Activated CD8-positive, alpha-beta memory T cell treated with anti-CD3 and anti-CD28 coated beads for 1 hour (primary cell): ENCODE measurements around the gene CRYGN.

Experiments
- DNase-seq, 2 donors: peaks; one replicate each; pipeline ENCODE4 v3.0.0-alpha.2; 2020; ENCODE audit warnings: low read depth in 1 of 2; ENCODE audit errors: extremely low read depth in 1 of 2

CRYGN gene

GRCh38 chr7:151460474-151460855 is 20.5 kb upstream of the CRYGN start:
- no peak for DNase-seq

DNA sequence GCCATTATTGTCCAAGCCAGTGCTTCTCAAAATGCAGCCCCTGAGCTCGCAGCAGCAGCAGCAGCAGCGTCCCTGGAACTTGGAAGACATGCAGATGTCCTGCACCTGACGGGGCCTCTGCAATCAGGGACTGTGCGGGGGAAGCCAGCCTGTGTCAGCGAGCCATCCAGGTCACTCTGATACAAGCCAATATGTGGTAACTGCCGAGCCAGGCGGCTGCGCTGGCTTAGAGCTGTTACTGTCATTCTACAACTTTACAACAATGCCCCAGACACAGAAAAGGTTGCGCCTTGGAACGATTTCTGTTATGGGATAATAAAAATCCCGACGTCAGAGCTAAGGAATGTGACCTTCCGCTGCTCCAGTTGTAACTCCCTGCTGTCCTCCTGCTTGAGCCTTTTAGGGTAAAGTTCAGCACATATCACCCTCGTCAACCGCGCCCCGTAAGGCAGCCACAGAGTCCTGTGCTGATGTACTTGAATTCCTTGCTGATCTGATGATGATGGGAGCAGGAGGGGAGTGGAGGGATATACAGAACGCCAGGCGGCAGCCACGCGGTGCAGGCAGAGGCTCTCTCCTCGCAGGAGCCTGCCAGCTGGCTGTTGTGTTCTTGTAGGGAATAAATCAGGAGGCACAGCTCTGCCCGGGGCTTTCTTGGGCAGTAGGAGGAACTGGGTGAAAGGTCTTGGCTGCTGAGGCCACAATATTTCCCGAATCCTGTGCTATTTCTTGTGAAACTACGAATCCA is 20.0 kb upstream of the CRYGN start:
- no peak for DNase-seq

- DNase-seq: no peak
Measured at GRCh38 chr7:151457534-151457933, 17.6 kb upstream of the CRYGN start.

- DNase-seq: no peak
Measured at GRCh38 chr7:151456782-151457181, 16.8 kb upstream of the CRYGN start.

DNA sequence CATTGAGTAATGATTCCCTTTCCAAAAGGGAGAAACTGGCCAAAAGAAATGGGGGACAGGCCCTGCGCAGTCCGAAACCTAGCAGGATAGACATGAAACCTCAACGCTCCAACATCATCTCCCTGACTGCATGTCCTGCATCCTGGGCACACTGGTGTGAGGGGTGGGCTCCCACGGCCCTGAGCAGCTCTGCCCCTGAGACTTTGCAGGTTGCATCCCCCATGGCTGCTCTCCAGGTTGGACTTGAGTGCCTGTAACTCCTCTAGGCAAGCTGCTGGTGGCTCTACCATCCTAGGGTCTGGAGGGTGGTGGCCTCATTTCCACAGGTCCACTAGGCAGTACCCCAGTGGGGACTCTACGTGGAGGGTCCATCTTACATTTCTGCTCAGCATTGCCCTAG is 16.3 kb upstream of the CRYGN start:
- DNase-seq: no peak

GRCh38 chr7:151455690-151456089 is 15.7 kb upstream of the CRYGN start:
- no peak for DNase-seq

- no peak for DNase-seq
Measured at GRCh38 chr7:151454932-151455530, 15.1 kb upstream of the CRYGN start.

- no peak for DNase-seq
Measured at GRCh38 chr7:151454305-151454704, 14.4 kb upstream of the CRYGN start.

GRCh38 chr7:151453326-151453791 is 13.4 kb upstream of the CRYGN start:
- DNase-seq: no peak

- no peak for DNase-seq
Measured at GRCh38 chr7:151452680-151453325, 12.9 kb upstream of the CRYGN start.

- DNase-seq: no peak
Measured at GRCh38 chr7:151451626-151452571, 12.0 kb upstream of the CRYGN start.

GRCh38 chr7:151451156-151451555 is 11.2 kb upstream of the CRYGN start:
- no peak for DNase-seq

DNA sequence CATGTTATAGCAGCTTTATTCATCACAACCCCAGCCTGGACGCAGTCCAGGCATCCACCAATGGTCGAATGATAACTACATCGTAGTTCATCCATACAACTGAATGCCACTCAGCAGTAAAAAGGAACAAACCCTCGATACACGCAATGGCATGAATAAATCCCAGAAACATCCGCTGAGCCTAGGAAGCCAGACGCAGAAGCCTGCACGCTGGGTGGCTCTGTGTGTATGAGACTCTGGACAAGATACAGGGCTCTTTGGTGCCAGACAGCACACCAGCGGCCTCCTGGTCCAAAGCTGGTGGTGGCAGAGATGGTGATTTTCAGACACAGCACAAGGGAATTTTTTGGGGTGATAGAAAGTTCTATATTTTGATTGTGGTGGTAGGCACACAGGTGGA is 10.0 kb upstream of the CRYGN start:
- DNase-seq: no peak

DNA sequence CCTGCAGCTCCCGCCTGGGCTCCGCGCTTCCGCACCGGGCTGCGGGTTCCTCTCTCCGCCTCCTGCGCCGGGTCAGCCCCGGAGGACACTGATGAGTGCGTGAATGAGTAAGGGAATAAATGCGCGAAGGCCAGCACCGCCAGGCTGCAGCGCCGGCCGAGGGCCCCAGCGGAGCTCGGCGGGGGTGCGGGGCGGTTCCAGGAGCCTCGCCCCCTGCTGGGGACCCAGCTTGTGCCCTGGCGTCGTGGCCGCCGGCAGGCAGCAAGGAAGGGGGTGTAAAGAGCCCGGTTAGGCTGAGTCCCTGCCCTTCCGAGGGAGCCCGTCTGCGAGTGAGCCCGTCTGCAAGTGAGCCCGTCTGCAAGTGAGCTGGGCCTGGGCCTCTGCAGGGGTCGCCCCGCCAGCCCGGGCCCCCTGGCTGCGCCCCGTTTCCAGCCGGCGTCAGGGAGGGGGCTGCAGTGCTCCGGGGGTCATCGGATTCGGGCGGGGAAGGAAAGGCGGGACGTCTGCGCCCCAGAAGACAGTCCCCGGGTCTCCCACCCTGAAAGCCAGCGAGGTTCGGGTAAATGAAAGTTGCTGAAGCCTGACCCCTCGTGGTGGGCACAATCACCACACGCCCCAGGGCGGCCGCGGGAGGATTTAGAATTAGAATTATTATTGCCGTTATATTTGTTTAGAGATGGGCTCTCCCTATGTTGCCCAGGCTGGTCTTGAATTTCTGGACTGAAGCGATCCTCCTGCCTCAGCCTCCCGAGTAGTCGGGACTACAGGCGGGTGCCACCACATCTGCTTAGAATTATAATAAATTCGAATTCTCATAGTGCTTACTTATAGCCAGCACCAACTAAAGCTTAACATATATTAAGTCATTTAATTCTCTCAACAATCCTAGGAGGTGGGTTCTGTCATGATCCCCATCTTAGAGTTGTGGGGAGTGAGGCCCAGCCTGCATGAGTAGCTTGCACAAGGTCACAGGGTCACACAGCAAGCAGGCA is 8.6 kb upstream of the CRYGN start:
- peak; percentile 54 to 63 for DNase-seq

- DNase-seq: no peak
Measured at GRCh38 chr7:151447901-151448260, 7.9 kb upstream of the CRYGN start.

GRCh38 chr7:151447312-151447711 is 7.4 kb upstream of the CRYGN start:
- no peak for DNase-seq

- DNase-seq: no peak
Measured at GRCh38 chr7:151446412-151446811, 6.5 kb upstream of the CRYGN start.

- no peak for DNase-seq
Measured at GRCh38 chr7:151444632-151445031, 4.7 kb upstream of the CRYGN start.

GRCh38 chr7:151442776-151443496 is 3.0 kb upstream of the CRYGN start:
- DNase-seq: no peak
